CD4-positive, alpha-beta T cell treated with Interleukin-15 for 1 hour (primary cell): ENCODE data around the gene SLC27A1.
"Not testable (repeated sequence)": the region's sequence is repeated elsewhere in the genome, so short reads cannot be mapped to it uniquely, and the experiment has no call there.

Experiments
- DNase-seq: peaks from one replicate; pipeline ENCODE4 v3.0.0-alpha.2; 2020

SLC27A1 gene

DNA sequence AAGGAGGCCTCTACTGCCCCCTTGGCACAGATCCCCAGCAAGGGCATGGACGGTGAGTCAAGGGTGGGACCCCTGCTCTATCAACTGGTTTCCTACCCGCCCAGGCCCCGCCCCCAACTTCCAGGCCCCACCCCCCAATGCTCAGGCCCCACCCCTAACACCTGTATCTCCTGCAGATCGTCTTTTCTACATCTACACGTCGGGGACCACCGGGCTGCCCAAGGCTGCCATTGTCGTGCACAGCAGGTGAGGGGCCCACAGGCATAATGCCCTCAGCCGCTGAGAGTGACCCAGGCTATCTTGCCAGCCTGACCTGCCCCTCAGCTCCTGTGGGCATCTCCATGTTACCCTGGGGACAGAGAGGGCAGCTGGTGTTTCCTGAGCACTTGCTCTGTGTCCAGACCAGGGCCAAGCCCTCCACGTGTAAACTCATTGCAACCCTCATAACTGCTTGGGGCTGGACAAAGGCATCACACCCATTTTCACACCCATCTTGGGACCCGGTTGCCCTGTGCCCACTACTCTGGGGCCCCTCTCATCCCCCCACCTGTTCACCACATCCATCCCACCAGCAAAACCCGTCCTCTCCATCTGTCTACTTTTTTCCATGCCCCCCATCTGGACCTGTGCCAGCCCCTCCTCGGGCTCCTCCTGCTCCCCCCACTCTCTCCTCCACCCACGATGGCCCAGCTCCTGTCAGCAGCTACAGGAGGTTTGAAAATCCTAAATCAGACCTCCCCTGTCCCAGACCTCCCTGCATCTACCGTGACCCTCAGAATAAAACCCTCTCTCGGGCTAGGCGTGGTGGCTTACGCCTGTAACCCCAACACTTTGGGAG is 17.2 kb downstream of the SLC27A1 start:
- no peak for DNase-seq

DNA sequence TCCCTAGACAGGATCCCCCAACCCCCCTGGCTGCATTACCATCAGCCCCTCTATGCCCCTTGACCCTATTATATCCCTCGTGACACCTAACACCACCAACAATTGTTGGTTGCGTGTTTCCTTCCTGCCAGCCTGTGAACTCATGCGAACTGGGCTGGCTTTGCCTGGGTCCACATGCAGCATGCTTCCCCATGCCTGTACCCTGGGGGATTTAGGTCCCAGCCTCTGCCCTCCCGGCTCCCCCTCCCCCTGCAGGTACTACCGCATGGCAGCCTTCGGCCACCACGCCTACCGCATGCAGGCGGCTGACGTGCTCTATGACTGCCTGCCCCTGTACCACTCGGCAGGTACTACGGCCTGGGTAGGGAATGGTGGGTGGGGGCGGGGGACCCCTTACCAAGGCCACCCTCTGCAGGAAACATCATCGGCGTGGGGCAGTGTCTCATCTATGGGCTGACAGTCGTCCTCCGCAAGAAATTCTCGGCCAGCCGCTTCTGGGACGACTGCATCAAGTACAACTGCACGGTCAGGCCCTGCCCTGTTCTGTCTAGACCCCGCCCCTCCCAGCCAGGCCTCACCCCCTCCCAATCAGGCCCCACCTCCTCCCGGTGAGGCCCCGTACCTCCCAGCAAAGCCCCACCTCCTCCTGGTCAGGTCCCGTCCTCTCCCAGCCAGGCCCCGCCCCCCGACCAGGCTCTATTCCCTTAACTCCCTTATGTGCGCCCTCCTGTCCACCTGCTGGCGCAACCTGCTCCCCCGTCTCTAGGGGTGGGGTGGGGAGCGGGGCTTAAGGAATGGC is 18.5 kb downstream of the SLC27A1 start:
- DNase-seq: peak; percentile 84

DNA sequence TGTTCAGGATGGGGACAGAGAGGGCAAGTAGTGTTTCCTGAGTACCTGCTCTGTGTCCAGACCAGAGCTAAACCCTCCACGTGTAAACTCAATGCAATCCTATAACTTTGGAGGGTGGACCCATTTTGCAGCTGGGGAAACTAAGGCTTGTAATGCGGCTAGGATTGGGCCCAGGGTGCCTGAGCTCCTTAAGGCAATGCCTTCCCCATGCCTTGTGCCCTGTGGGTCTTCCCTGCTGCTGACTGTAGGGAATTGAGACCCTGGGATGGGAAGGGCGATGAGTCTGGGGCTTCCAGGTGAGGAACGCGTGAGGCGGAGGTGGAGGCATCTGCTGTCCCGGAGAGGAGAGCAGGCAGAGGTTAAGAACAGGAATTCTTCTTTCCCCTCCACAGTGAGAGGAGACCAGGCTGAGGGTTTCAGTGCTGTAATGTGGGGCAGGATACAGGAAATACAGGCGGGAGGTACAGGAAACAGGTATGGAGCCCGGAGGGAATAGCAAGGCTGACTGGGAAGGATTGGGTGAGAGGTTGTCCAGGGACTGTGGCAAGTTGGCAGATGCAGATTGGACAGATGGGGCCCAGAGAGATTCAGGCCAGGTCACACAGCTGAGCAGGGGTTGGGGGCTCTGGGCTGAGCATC is 19.2 kb downstream of the SLC27A1 start:
- no peak for DNase-seq

DNA sequence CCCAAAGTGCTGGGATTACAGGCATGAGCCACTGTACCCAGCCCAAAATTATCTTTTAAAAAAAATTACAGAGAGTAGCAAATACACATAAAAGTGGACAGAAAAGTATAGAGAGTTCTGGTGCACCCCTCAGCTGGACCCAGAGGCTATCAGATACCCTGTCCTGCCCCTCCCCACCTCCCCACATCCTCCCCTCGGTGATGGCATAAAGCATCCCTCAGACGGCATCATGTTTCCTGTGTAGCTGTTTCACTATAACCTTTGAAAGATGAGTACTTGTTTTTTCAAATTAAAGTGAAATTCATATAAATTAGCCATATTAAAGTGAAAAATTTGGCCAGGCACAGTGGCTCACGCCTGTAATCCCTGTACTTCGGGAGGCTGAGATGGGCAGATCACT is 20.1 kb downstream of the SLC27A1 start:
- peak; percentile 36 for DNase-seq

DNA sequence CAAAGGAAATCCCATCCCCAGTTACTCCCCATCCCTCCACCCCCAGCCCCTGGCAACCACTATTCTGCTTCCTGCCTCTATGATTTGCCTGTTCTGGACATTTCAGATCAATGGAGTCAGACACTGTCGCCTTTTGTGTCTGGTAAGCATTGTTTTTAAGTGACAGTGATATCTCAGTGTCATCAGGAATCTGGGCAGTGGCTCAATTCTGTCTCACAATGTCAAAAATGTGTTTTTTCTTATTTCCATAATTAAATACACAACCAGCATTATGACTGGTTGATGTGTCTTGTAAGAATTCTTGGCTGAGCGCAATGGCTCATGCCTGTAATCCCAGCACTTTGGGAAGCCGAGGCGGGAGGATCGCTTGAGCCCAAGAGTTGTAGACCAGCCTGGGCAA is 21.0 kb downstream of the SLC27A1 start:
- DNase-seq: no peak

DNA sequence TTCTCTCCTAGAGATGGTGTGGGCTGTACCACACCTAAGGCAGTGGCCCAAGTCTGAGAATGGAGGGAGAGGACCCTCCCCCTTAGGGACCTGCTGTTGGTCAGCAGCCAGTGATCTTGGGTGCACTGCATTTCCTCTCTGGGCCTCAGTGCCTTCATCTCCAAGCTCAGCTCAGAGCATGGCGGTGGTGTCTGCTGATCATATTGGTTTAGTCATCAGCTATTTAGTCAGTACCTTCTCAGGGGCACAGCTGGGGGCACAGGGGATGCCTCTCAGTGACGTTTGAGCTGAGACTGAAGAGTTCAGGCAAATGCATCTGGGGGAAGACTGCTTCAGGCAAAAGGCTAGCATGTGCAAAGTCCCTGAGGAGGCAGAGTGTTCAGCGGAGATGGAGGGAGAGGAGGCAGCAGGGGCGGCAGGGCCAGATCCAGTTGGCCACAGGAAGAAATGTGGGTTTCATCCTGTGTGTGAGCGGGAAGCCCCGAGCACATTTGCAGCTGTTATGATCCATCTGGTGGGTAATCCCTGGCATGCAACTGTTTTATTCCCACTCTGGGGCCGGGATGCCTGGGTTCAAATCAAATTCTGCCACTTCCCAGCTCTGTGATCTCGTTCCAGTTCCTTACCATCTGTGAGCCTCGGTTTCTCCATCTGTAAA is 25.4 kb downstream of the SLC27A1 start:
- DNase-seq: no peak

DNA sequence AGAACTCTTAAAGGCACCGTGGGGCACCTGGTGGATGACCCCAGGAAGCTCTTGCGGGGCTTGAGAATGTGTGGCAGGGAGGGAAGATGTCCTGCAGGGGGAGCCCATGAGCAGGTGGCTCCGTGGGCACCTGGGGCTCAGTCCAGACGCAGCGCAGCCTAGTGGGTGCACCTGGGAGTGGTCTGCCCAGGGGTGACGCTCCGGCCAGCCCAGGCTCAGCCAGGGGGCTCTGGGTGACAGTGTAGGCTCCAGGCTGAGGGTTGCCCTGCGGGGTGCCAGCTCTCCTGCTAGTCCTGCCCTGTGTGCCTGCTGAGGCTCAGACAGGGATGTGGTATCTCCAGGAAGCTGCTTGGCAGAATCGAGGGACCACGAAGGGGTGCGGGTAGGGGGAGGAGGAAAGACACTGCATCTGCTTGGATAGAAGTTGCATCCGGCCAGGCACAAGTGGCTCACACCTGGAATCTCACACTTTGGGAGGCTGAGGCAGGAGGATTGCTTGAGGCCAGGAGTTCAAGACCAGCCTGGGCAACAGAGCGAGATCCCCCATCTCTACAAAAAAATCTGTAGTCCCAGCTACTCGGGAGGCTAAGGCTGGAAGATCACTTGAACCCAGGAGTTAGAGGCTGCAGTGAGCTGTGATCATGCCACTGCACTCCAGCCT is 26.1 kb downstream of the SLC27A1 start:
- DNase-seq: peak; percentile 79

DNA sequence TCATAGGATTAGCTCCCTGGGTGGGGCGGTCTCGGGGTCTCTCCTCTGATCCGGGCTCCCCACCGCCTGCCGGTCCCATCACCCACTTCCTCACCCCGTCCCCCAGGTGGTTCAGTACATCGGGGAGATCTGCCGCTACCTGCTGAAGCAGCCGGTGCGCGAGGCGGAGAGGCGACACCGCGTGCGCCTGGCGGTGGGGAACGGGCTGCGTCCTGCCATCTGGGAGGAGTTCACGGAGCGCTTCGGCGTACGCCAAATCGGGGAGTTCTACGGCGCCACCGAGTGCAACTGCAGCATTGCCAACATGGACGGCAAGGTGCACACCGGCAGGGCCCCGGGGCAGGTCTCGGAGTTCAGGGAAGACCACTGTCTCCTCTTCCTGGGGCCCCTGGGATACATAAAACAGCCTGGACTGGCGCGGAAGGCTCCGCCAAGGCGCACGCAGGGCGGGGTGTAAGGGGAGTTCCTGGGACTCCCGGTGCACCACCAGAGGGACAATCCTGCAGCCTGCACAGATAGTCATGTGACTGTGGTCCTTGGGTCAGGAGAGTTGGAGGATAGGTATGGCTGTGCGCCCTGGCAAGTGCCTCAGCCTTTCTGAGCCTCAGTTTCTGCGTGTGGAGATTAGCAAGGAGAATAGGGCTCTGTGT is 26.9 kb downstream of the SLC27A1 start:
- no peak for DNase-seq

DNA sequence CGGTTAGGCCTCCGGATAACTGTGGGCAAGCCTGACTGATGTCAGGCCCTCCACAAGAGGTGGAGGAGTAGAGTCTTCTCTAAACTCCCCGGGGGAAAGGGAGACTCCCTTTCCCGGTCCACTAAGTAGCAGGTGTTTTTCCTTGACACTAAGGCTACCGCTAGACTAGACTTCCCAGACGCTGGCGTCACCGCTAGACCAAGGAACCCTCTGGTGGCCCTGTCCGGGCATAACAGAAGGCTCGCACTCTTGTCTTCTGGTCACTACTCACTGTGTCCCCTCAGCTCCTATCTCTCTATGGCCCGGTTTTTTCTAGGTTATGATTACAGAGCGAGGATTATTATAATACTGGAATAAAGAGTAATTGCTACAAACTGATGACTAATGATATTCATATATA is 28.7 kb downstream of the SLC27A1 start:
- not testable (repeated sequence) for DNase-seq

DNA sequence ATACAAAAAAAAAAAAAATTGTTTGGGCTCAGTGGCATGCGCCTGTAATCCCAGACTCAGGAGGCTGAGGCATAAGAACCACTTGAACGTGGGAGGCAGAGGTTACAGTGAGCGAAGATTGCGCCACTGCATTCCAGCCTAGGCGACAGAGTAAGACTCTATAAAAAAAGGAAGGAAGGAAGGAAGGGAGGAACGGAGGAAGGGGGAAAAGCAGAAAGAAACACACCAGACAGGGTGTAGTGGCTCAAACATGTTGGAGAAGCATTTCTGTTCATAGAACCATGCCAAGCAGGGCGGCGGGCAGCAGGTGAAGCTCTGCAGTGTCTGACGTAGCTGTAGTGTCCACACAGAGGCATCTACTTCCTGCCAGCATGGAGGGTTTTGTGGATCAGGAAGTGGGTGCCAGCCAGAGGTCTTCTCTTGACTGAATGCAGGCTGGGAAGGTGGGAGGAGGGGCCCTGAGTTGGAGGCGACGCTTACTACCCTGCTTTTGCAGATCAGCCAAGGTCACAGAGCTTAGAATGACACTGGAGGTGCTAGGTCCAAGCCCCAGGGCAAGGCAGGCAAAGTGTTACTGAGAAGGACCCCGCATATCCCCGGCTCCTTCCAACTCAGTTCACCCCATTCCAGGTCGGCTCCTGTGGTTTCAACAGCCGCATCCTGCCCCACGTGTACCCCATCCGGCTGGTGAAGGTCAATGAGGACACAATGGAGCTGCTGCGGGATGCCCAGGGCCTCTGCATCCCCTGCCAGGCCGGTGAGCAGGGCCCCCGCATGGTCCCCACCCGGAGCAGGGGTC is 29.5 kb downstream of the SLC27A1 start:
- no peak for DNase-seq

DNA sequence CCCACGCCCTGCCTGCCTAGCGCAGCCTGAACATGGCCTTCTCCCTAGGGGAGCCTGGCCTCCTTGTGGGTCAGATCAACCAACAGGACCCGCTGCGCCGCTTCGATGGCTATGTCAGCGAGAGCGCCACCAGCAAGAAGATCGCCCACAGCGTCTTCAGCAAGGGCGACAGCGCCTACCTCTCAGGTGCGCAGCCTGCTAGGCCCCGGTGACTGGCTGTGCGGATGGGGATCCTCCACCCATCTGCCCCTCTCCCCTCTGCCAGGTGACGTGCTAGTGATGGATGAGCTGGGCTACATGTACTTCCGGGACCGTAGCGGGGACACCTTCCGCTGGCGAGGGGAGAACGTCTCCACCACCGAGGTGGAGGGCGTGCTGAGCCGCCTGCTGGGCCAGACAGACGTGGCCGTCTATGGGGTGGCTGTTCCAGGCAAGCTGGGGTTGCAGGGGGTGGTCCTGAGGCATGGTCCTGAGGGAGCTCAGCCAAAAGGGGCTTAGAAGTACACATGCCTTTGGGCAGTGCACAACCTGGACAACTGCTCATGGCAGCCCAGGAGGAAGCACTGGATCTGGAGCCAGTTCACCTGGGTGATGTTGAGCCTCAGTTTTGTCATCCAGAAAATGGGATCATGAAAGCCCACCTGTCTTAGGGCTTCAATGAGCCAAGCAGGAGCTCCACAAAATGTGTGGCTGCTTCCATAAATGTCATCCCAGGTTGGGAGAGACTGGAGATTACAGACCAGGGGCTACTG is 30.3 kb downstream of the SLC27A1 start:
- no peak for DNase-seq

DNA sequence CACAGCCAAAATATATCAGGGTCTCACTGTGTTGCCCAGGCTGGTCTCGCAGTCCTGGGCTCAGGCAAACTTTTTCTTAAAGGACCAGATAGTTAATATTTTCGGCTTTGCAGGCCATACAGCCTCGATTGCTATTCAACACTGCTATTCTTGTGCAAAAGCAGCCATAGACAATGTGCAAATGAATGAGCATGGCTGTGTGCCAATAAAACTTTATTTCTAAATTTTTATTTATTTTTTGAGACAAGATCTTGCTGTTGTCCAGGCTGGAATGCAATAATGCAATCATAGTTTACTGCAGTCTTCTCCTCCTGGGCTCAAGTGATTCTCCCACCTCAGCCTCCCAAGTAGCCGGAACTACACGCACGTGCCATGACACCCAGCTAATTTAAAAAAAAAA is 32.9 kb downstream of the SLC27A1 start:
- no peak for DNase-seq

DNA sequence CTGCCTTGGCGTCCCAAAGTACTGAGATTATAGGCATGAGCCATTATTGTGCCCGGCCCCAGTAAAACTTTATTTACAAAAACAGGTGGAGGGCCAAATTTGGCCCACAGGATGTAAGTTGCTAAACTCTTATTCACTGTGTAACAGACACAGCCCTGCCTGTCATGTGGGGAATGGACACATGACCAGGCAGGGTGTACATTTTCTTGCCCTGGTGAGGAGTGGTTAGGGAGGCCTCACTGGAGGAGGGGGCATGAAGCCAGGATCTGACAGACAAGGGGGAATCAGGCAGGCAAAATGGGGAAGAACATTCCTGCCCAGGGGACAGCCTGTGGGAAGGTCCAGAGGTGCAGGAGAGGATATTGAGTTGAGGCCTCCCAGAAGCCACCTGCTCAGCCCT is 33.7 kb downstream of the SLC27A1 start:
- no peak for DNase-seq

DNA sequence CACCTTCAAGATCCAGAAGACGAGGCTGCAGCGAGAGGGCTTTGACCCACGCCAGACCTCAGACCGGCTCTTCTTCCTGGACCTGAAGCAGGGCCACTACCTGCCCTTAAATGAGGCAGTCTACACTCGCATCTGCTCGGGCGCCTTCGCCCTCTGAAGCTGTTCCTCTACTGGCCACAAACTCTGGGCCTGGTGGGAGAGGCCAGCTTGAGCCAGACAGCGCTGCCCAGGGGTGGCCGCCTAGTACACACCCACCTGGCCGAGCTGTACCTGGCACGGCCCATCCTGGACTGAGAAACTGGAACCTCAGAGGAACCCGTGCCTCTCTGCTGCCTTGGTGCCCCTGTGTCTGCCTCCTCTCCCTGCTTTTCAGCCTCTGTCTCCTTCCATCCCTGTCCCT is 34.1 kb downstream of the SLC27A1 start:
- no peak for DNase-seq

DNA sequence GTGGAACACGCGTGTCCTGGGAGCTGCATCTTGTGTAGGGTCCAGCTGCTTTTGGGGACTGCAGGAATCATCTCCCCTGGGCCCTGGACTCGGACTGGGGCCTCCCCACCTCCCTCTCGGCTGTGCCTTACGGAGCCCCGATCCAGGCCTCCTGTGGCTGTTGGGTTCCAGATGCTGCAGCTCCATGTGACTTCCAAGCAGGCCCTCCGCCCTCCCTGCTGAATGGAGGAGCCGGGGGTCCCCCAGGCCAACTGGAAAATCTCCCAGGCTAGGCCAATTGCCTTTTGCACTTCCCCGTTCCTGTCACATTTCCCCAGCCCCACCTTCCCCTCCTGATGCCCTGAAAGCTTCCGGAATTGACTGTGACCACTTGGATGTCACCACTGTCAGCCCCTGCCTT is 34.9 kb downstream of the SLC27A1 start:
- DNase-seq: no peak

DNA sequence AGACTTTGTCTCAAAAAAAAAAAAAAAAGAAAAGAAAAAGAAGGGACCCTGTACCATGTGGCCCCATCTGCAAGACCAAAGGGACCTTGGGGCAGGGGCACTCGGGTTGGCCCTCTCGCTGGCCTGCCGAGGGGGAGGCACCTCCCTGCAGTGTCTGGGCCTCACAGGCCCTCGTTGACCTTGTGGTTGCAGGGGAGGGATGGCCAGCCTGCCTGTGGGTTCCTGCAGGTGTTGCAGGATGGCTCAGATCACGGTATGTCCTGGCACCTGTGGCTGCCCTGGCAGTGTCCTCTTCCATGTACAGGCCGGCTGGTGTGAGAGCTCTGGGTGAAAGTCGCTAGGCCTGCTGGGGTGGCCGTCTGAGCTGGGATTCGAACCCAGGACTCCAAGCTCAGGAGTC is 36.4 kb downstream of the SLC27A1 start:
- no peak for DNase-seq

DNA sequence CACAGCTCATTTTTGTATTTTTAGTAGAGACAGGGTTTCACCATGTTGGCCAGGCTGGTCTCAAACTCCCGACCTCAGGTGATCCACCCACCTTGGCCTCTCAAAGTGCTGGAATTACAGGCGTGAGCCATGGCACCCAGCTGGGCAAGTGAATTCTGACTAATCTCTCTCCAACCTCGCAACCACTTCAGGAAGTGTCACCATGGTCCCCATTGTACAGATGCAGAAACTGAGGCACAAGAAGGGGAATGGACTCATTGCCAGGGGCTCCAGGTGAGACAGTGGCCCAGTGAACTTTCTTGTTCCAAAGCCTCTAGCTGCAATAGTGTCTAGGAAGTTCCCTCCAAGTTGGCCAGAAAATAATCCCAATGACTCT is 38.2 kb downstream of the SLC27A1 start:
- not testable (repeated sequence) for DNase-seq

DNA sequence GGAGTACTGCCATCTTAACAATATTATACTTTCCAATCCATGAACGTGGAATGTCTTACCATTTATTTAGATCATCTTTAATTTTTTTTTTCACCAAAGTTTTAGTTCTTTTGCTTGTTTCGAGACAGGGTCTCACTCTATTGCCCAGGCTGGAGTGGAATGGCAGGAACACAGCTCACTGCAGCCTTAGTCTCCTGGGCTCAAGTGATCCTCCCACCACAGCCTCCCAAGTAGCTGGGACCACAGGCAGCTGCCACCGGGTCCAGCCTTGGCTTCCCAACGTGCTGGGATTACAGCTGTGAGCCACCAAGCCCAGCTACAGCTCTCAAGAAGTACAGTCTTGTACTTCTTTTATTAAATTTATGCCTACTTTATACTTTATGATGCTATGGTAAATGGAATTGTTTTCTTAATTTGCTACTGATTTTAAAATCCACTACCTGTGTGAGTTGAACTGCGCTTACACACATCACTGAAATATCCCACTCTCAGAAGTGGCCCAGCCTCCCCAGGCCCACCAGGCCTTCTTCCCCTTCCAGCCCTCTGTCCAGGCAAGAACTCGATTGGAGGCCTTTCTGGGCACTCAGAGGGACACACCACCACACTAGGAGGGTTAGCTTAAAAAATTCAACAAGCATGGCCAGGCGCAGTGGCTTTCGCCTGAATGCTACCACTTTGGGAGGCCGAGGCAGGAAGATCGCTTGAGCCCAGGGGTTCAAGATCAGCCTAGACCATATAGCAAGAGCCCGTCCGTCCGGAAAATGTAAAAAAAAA is 40.1 kb downstream of the SLC27A1 start:
- DNase-seq: no peak

DNA sequence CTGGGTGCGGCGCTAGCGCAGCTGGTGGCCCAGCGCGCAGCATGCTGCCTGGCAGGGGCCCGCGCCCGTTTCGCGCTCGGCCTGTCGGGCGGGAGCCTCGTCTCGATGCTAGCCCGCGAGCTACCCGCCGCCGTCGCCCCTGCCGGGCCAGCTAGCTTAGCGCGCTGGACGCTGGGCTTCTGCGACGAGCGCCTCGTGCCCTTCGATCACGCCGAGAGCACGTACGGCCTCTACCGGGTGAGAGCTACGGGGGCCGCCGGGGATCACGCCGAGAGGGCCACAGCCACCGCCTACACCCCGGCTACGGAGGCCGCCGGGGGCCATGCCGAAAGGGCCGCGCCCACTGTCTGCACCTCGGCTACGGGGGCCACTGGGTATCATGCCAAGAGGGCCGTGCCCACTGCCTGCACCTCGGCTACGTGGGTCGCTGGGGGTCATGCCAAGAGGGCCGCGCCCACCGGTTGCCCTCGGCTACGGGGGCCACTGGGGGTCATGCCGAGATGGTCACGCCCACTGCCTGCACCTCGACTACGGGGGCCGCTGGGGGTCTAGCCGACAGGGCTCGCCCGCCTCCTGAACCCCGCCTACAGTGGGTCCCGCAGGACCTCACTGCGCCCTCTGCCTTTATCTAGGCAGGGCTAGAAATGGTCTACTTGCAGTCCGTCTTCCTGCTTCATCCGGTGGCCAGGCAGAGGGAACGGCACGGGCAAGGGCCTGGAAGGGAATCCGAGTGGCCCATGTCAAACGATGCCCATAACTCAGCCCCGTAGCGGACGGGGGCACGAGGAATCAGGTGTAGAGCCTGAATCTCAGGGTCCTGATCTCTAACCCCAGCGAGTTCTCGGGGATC is 41.6 kb downstream of the SLC27A1 start:
- DNase-seq: peak; percentile 93
